HG03521 (cell line): ENCODE data around the gene OAS1.
A peak's percentile ranks its signal among the peaks of the same experiment; 100 is the strongest.
"Not testable (repeated sequence)": the region's sequence is repeated elsewhere in the genome, so short reads cannot be mapped to it uniquely, and the experiment has no call there.

Experiments used
- ATAC-seq: cut with Tn5 transposase; IDR thresholded peaks from one replicate; pipeline ENCODE4 v1.9.1; 2021; ENCODE audit warnings: mild to moderate bottlenecking, moderate library complexity; ENCODE audit not compliant: unreplicated experiment

The OAS1 gene

GRCh38 chr12:112900298-112901145, 6.2 kb upstream of the OAS1 start:
- ATAC-seq, result no peak

DNA sequence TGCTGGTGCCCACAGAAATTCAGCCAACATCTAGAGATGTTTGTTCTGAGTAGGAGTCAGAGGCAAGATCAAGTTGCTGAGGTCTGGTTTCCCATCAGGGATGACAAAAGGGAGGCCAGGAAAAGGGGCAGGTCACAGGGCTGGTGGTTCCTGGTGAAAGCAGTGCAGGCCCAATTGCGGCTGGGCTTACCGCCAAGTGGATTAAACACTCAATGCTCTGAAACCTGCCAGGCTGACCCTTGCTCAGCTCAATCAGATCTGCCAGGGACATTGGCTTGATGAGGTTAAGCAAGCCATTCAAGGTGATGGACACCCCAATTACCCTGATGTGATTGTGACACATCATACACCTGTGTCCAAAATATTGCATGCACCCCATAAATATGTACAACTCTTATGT, 5.5 kb upstream of the OAS1 start:
- ATAC-seq, result no peak

- no peak for ATAC-seq
Observed at GRCh38 chr12:112904571-112904970, 2.2 kb upstream of the OAS1 start.

DNA sequence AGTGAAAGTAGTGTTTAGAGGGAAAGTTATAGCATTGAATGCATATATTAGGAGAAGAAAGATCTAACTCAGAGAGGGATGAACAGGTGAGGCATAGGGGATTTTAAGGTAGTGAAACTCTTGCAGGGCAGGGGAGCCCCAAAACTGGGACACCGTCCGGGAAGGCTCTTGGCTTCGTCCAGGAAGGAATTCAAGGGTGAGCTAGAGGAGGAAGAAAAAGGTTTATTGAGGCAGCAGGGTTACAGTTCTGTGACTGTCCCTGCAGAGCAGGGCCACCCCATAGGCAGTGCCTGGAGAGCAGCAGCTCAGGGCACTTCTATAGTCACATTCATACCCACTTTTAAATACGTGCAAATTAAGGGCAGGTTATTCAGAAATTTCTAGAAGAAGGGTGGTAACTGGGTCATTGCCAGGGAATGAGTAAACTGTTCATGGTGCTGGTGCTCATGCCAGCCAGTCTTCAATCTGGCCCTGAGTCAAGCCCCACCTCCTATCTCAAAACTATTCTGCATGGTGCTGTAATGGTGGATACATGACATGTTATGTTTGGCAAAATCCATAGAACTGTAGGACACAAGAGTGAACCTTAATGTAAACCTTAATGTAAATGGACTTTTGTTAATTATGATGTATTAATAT, 1.2 kb upstream of the OAS1 start:
- no peak for ATAC-seq

GRCh38 chr12:112907415-112908157, 824 bp downstream of the OAS1 start:
- peak; percentile 45 for ATAC-seq

DNA sequence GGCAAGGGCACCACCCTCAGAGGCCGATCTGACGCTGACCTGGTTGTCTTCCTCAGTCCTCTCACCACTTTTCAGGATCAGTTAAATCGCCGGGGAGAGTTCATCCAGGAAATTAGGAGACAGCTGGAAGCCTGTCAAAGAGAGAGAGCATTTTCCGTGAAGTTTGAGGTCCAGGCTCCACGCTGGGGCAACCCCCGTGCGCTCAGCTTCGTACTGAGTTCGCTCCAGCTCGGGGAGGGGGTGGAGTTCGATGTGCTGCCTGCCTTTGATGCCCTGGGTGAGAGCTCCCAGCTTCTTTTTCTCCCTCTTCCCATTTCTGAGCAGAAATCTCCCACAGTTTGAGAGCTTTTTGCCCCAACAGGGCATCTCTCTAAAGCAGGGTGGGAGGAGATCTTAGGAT, 1.8 kb downstream of the OAS1 start:
- no peak for ATAC-seq

DNA sequence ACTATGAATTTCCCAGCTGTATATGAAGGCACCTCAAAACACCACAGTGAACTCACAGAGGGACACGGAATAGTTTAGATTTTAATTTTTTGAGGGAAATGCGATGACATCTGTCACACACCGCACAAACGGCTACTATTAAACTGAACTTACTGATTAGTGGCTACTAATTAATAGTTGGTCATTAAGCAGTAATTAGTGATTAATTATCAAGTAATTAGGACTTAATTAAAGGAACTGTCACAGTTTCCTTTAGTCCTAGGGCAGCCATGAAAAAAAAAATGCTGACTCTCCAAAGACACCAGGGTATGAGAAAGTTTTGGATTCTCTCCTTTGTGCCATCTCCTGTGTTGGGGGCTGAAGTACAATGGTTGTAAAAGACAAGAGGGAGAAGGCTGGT, 2.9 kb downstream of the OAS1 start:
- no peak for ATAC-seq

DNA sequence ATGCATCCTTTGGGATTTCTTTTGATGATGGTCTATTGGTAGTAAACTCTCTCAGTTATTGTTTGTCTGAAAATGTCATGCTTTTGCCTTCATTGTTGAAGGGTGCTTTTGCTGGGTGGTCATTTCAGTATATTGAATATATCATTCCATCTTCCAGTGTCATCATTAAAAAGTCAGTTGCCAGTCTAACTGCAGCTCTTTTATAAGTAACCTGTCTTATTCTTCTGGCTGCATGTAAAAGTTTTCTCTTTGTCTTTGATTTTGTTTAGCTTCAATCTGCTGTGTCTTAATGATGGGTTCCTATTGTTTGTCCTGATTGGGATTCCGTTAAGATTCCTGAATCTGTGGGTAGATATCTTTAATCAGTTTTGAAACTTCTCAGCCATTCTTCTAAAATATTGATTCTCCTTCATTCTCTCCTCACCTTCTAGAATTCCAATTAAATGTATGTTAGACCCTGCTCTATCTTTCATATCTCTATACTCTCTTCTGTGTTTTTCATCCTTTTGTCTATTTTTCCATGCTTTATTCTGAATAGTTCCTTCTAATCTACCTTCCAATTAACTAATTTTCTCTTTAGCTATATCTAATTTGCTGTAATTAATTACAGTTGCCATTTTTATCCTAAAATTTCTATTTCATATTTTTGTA, 6.4 kb downstream of the OAS1 start:
- ATAC-seq, result no peak

DNA sequence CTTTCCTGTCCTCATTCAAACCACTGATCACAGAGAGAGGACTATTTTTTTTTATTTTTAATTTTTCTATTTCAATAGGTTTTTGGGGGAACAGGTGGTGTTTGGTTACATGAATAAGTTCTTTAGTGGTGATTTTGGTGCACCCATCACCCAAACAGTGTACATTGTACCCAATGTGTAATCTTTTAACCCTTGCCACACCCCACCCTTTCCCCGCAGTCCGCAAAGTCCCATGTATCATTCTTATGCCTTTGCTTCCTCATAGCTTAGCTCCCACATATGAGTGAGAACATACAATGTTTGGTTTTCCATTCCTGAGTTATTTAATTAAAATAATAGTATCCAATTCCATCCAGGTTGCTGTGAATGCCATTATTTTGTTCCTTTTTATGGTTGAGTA, 7.1 kb downstream of the OAS1 start:
- not testable (repeated sequence) for ATAC-seq

DNA sequence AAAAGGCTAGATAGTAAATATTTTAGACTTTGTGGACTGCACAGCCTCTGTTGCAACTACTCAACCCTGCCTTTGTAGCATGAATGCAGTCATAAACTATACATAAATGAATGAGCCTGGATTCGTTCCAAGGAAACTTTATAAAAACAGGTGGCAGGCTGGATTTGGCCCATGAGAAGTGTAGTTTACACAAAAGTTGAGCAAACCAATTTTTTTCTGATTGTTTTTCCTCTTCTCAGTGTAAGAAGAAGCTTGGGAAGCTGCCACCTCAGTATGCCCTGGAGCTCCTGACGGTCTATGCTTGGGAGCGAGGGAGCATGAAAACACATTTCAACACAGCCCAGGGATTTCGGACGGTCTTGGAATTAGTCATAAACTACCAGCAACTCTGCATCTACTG, 9.5 kb downstream of the OAS1 start:
- no peak for ATAC-seq

- no peak for ATAC-seq
Observed at GRCh38 chr12:112919121-112919520, 12.4 kb downstream of the OAS1 start.

DNA sequence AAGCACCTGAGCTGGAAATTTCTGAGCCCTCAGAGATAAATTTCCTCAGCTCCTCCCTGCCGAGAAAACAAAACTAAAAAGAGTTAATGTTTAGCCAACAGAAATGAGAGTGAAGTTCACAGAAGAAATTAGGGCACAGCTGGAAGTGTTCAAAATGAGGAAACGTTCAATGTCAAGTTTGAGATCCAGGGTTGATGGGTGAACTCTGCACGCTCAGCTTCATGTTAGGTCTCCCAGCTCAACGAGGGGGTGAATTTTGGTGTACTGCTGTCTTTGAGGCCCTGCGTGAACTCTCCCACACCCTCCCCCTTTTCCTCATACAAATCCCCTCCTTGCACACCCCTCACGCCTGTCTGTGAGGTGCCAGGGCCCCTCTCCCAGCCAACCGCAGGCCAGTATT, 18.2 kb downstream of the OAS1 start:
- ATAC-seq, result peak; percentile 57

DNA sequence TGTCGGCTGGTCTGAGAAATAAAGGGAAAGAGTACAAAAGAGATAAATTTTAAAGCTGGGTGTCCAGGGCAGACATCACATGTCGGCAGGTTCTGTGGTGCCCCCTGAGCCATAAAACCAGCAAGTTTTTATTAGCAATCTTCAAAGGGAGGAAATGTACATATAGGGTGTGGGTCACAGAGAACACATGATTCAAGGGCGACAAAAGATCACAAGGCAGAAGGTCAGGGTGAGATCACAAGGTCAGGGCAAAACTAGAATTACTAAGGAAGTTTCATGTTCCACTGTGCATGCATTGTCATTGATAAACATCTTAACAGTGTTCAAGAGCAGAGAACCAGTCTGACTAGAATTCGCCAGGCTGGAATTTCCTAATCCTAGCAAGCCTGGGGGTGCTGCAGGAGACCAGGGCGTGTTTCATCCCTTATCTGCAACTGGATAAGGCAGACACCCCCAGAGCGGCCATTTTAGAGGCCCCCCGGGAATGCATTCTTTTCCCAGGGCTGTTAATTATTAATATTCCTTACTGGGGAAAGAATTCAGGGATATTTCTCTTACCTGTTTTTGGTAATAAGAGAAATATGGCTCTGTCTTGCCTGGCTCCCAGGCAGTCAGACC, 19.8 kb downstream of the OAS1 start:
- ATAC-seq, result not testable (repeated sequence)

- no peak for ATAC-seq
Observed at GRCh38 chr12:112927475-112927874, 20.7 kb downstream of the OAS1 start.

- no peak for ATAC-seq
Observed at GRCh38 chr12:112927925-112928324, 21.2 kb downstream of the OAS1 start.

- no peak for ATAC-seq
Observed at GRCh38 chr12:112928978-112929377, 22.2 kb downstream of the OAS1 start.

DNA sequence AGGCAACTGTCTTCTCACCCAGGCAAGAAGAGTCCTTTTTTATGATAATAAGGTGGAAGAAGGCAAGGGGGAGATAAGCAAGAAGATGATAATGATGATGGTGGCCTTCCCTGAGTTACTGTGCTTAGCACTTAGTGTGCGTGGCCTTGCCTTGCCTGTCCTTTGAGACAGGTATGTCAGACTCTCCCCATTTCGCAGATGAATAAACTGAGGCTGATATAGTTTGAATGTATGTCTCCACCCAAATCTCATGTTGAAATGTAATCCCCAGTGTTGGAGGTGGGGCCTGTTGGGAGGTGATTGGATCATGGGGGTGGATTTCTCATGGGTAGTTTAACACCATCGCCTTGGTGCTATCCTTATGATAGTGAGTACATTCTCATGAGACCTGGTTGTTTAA, 23.0 kb downstream of the OAS1 start:
- no peak for ATAC-seq

DNA sequence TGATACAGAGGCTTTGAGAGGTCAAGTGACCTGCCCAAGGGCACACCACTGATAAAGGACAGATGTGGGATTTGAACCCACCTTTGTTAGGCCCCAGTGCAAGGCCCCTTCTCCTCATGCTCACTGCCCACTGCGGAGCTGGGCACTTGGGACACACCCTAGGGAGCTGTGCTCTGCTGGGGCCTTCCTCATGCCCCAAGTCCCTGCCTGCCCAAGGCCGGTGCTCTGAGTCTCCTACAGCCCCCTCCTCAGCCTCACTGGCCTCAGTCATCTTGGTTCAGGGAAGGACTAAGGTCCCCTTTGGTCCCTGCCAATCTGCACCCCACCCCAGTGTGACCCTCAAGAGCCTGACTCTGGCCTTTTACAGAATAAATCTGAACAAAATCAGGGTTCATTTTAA, 23.6 kb downstream of the OAS1 start:
- ATAC-seq, result no peak

GRCh38 chr12:112932485-112933128, 25.8 kb downstream of the OAS1 start:
- ATAC-seq, result no peak

DNA sequence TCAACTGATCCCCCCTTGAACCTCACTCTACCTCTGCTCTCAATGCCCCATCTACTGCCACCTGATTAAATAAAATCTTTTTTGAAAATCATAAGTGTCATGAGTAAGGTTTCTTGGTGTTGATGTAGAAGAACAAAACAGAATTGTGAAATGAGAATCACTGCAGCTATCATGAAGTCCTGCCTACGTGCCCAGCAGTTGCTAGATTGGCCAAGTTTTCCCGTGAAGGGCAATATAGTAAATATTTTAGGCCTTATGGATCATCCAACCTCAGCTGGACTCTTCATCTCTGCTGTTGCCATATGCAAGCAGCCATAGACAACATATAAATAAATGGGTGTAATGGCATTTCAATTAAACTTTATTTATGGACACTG, 26.4 kb downstream of the OAS1 start:
- no peak for ATAC-seq
